Mesangial cell (primary cell): ENCODE measurements around the gene FETUB. TPM values are rescaled to one million over a fixed set of nuclear protein-coding genes. Genes with fewer than 3 reads are reported as not detected.

ENCODE experiments used
- total RNA-seq: library from RNA; depleted of rRNA; stranded (reverse); fragments of >200 nt; gene quantifications from 2 replicates; pipeline ENCODE4 v1.2.3, GENCODE V29; 2015

The FETUB gene
- total RNA-seq, result not detected in 2 replicates

GRCh38 chr3:186639778-186640472 lies at the start of gene FETUB:
TSS of gene FETUB (plus strand) at chr3:186640399. CDS start at chr3:186640461, 62 bp downstream.

GRCh38 chr3:186612721-186613636 lies 27.2 kb upstream of the FETUB start, which contains the start of gene AHSG:
TSS of gene AHSG (plus strand) at chr3:186613060. CDS start at chr3:186613142, 82 bp downstream.

GRCh38 chr3:186665625-186666188 lies 25.5 kb downstream of the FETUB start, which contains the start of gene HRG:
TSS of gene HRG (plus strand) at chr3:186666014. CDS start at chr3:186666032, 18 bp downstream.

Other genes with a start within 250 kb of the FETUB start
- 0.25 and 0.98 TPM in 2 replicates for gene CRYGS, start 96.0 kb upstream of the FETUB start, total RNA-seq
- 10.0 and 14.2 TPM in 2 replicates for gene TBCCD1, start 73.1 kb upstream of the FETUB start, total RNA-seq
- 31.4 and 54.3 TPM in 2 replicates for gene DNAJB11, start 69.7 kb upstream of the FETUB start, total RNA-seq
- gene AHSG, start 27.3 kb upstream of the FETUB start, total RNA-seq, result not detected in 2 replicates
- not detected in 2 replicates for gene HRG, start 25.6 kb downstream of the FETUB start, total RNA-seq
- not detected in 2 replicates for gene KNG1, start 77.0 kb downstream of the FETUB start, total RNA-seq
- 110 and 233 TPM in 2 replicates for gene EIF4A2, start 143.2 kb downstream of the FETUB start, total RNA-seq
- gene RFC4, start 166.1 kb downstream of the FETUB start, total RNA-seq, result 7.5 and 49.0 TPM in 2 replicates
- gene ADIPOQ, start 202.3 kb downstream of the FETUB start, total RNA-seq, result not detected in 2 replicates